ENCODE results near the gene ERI3.

ERI3 gene

GRCh38 chr1:44259090-44259489 is 96.0 kb downstream of the ERI3 start:
- H3K9me3 ChIP-seq (ENCODE audit: insufficient read depth, low read depth, low read length), result no peaks in the 10 kb centered on the region
- no peak overlapping the region for H3K4me3 ChIP-seq (ENCODE audit: low read length, poor library complexity, severe bottlenecking)
- peaks cover 16% of the 10 kb centered on the region for H3K4me1 ChIP-seq (ENCODE audit: insufficient read depth, low read length, poor library complexity, severe bottlenecking)
- no peaks in the 10 kb centered on the region for H4K20me1 ChIP-seq (ENCODE audit: insufficient read depth, low read length, poor library complexity, severe bottlenecking)
- H3K9ac ChIP-seq (ENCODE audit: low read depth, low read length, poor library complexity, severe bottlenecking), result no peak overlapping the region
- no peaks in the 10 kb centered on the region for H3K9me2 ChIP-seq (replicated peaks; ENCODE audit: low read depth, low read length)
- H3K4me2 ChIP-seq (ENCODE audit: low read depth, low read length, poor library complexity, severe bottlenecking), result no peak overlapping the region
- no peaks in the 10 kb centered on the region for H3K79me2 ChIP-seq (ENCODE audit: insufficient read depth, low read length)
- peaks cover 10% of the 10 kb centered on the region for H3K36me3 ChIP-seq (ENCODE audit: insufficient read depth, low read length)
- H3F3A ChIP-seq (ENCODE audit: low read depth), result peaks cover 6% of the 10 kb centered on the region; the same call in 1 of the 2 replicates
- no peak overlapping the region for H2AFZ ChIP-seq (ENCODE audit: low read length)
- TF ChIP-seq, protein P1, sequence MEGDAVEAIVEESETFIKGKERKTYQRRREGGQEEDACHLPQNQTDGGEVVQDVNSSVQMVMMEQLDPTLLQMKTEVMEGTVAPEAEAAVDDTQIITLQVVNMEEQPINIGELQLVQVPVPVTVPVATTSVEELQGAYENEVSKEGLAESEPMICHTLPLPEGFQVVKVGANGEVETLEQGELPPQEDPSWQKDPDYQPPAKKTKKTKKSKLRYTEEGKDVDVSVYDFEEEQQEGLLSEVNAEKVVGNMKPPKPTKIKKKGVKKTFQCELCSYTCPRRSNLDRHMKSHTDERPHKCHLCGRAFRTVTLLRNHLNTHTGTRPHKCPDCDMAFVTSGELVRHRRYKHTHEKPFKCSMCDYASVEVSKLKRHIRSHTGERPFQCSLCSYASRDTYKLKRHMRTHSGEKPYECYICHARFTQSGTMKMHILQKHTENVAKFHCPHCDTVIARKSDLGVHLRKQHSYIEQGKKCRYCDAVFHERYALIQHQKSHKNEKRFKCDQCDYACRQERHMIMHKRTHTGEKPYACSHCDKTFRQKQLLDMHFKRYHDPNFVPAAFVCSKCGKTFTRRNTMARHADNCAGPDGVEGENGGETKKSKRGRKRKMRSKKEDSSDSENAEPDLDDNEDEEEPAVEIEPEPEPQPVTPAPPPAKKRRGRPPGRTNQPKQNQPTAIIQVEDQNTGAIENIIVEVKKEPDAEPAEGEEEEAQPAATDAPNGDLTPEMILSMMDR (conservative IDR thresholded peaks at IDR 0.05; ENCODE audit: low read length), result no peak
- no peak for TF ChIP-seq EZH2phosphoT487 (IDR thresholded peaks at IDR 0.05; ENCODE audit: borderline replicate concordance)
- no peaks in the 10 kb centered on the region for H3K27me3 ChIP-seq (ENCODE audit: insufficient read depth, low read length, poor library complexity, severe bottlenecking)

DNA sequence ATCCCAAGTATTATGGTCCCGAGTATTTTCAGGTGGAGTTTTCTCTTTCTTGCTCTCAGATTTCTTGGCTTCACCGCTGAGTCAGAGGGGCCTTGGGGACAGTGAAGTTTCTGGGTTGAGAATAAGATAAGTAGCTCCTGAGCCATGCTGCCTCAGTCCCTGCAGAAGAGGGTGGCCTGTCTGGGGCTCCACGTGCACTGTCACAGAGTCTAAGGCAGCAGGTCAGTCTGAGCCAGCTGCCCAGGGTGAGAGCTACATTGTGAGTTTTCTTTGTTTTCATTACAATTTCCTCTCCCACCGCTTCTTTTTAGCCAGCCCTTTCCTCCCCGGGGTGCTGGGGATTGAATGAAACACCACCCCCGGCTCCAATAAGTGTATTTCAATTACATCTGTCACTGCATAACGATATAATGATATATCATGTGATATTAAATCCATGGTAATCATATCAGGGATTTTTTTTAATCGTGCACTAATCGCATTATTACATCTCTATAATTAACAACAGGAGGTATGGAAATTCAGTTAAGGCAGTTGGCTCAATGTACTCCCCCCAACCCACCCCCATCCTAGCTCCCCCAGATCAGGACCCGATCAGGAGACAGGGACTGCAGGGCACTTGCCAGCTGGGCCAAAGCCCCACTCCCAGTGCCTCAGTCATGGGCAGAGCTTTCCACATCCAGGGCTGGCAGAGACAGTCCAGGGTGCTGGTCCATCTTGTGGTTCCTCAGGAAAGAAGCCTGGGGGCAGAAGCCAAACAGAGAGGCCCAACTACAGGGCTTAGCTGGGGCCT is 98.1 kb downstream of the ERI3 start:
- Histone ChIP-seq H3K9ac (ENCODE audit: low read depth, low read length, poor library complexity, severe bottlenecking) (no peak overlapping the region), H3K36me3 (ENCODE audit: insufficient read depth, low read length) (peaks cover 10% of the 10 kb centered on the region), H2AFZ (ENCODE audit: low read length) (no peak overlapping the region), H3K4me2 (ENCODE audit: low read depth, low read length, poor library complexity, severe bottlenecking) (no peak overlapping the region), H3K27me3 (ENCODE audit: insufficient read depth, low read length, poor library complexity, severe bottlenecking) (no peaks in the 10 kb centered on the region), H3K9me3 (ENCODE audit: insufficient read depth, low read depth, low read length) (no peaks in the 10 kb centered on the region), H3K4me3 (ENCODE audit: low read length, poor library complexity, severe bottlenecking) (no peak overlapping the region), H3K9me2 (replicated peaks; ENCODE audit: low read depth, low read length) (no peaks in the 10 kb centered on the region), H3K79me2 (ENCODE audit: insufficient read depth, low read length) (no peaks in the 10 kb centered on the region), H3K4me1 (ENCODE audit: insufficient read depth, low read length, poor library complexity, severe bottlenecking) (peaks cover 24% of the 10 kb centered on the region), H4K20me1 (ENCODE audit: insufficient read depth, low read length, poor library complexity, severe bottlenecking) (no peaks in the 10 kb centered on the region), H3F3A (ENCODE audit: low read depth) (peaks cover 6% of the 10 kb centered on the region; the same call in 1 of the 2 replicates)
- no peak for TF ChIP-seq EZH2phosphoT487 (IDR thresholded peaks at IDR 0.05; ENCODE audit: borderline replicate concordance)
- TF ChIP-seq, protein P1 (conservative IDR thresholded peaks at IDR 0.05; ENCODE audit: low read length), result no peak

GRCh38 chr1:44254392-44254910 is 100.6 kb downstream of the ERI3 start:
- Histone ChIP-seq H3F3A (ENCODE audit: low read depth) (peaks cover 6% of the 10 kb centered on the region; the same call in 1 of the 2 replicates), H3K79me2 (ENCODE audit: insufficient read depth, low read length) (no peaks in the 10 kb centered on the region), H4K20me1 (ENCODE audit: insufficient read depth, low read length, poor library complexity, severe bottlenecking) (no peaks in the 10 kb centered on the region), H3K4me3 (ENCODE audit: low read length, poor library complexity, severe bottlenecking) (peak overlapping the region; percentile 37), H3K9me2 (replicated peaks; ENCODE audit: low read depth, low read length) (no peaks in the 10 kb centered on the region), H3K36me3 (ENCODE audit: insufficient read depth, low read length) (peaks cover 10% of the 10 kb centered on the region), H2AFZ (ENCODE audit: low read length) (no peak overlapping the region), H3K27me3 (ENCODE audit: insufficient read depth, low read length, poor library complexity, severe bottlenecking) (no peaks in the 10 kb centered on the region), H3K4me1 (ENCODE audit: insufficient read depth, low read length, poor library complexity, severe bottlenecking) (peaks cover 24% of the 10 kb centered on the region), H3K9me3 (ENCODE audit: insufficient read depth, low read depth, low read length) (no peaks in the 10 kb centered on the region), H3K9ac (ENCODE audit: low read depth, low read length, poor library complexity, severe bottlenecking) (no peak overlapping the region), H3K4me2 (ENCODE audit: low read depth, low read length, poor library complexity, severe bottlenecking) (peak overlapping the region; percentile 53)
- TF ChIP-seq EZH2phosphoT487 (IDR thresholded peaks at IDR 0.05; ENCODE audit: borderline replicate concordance), result no peak
- TF ChIP-seq, protein P1 (conservative IDR thresholded peaks at IDR 0.05; ENCODE audit: low read length), result no peak
